ENCODE data around the gene FLVCR2. TPM values are rescaled to one million over a fixed set of nuclear protein-coding genes. Genes with fewer than 3 reads are reported as not detected.
A peak's percentile ranks its signal among the peaks of the same experiment; 100 is the strongest.

FLVCR2 gene
- total and polyA plus RNA-seq, 5 experiments from 2014 or later = 0.80 to 3.8 (median 1.7) TPM; not detected in 1

DNA sequence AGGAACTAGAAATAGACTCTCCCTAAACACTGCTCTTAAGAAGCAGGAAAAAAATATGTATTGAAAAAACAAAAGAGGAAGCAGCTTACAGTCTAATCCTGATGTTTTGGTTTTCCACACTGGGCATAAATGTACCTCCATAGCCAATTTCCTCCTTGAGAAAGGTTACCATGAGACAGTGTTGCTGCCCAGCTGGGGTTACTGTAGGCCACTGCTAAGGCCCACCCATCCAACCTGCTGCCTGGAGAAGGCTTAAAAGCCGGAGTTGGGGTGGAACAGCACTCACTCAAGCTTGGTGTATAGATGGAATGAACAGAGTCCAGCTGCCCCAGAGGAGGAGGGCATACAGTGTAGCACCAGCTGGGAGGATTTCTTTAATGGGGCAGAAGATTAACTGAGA is 41.1 kb downstream of the FLVCR2 start:
- POLR2A ChIA-PET = interaction anchor here (0.5 kb wide), 1 partner anchor 287 kb away, joined by 3 read pairs; no protein-coding TSS in a partner anchor
- no peaks in the 10 kb centered on the region for H3K9me3 Mint-ChIP-seq
- H3K4me1 Mint-ChIP-seq = peaks cover 0 to 7% (median 1%) of the 10 kb centered on the region in 4 donors
- no peaks in the 10 kb centered on the region for H3K27me3 Mint-ChIP-seq
- DNase-seq = no peak
- peaks cover 0 to 1% (median 0%) of the 10 kb centered on the region in 3 donors for H3K36me3 Mint-ChIP-seq
- ATAC-seq = no peak
- no peak overlapping the region for H3K27ac Mint-ChIP-seq
- H3K4me3 Mint-ChIP-seq = no peak overlapping the region

DNA sequence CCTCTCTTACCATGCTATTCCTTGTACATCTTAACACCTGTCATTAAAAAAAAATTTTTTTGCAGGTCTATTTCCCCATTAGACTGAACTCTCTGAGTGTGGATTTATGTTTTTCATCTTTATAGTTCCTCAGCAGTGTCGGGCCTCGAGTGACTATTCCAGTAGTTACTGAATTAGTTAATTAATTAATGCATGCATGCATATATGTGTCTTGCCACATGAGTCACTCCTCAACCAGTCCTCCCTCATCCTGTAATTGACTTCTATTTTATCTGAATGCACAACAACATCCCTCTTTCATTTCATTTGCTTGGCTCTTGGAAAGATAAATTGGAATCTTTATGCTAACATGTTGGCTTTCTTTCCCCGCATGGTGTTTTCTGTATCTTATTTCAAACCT is 46.6 kb downstream of the FLVCR2 start:
- ATAC-seq (no peak), DNase-seq (no peak)
- Mint-ChIP-seq H3K4me3 (no peak overlapping the region), H3K27me3 (no peaks in the 10 kb centered on the region), H3K27ac (no peak overlapping the region), H3K4me1 (no peaks in the 10 kb centered on the region), H3K36me3 (peaks cover 0 to 2% (median 0%) of the 10 kb centered on the region in 3 donors), H3K9me3 (no peaks in the 10 kb centered on the region)
- POLR2A ChIA-PET = no interaction called here

DNA sequence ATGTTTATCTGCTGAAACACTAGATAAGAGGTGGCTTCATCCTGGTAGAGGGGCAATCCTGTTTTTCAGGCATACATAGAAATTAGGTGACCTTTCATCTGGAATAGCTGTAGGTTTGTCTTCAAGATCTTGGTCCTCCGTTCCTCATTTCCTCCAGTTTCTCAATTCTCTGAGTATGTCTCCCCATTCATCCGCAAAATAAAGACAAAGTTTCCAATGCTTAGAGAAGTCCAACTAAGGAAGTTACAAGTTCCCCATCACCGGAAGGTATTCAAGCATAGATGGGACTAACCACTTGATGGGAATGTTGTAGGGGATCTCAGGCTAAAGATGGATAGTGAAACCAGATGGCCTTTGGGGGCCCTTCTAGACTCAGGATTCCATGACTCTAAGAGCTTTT is 48.0 kb downstream of the FLVCR2 start:
- POLR2A ChIA-PET = no interaction called here
- DNase-seq (no peak), ATAC-seq (no peak)
- Mint-ChIP-seq H3K9me3 (no peaks in the 10 kb centered on the region), H3K4me1 (no peaks in the 10 kb centered on the region), H3K27ac (no peak overlapping the region), H3K4me3 (no peak overlapping the region), H3K27me3 (no peaks in the 10 kb centered on the region), H3K36me3 (peaks cover 0 to 2% (median 0%) of the 10 kb centered on the region in 3 donors)

DNA sequence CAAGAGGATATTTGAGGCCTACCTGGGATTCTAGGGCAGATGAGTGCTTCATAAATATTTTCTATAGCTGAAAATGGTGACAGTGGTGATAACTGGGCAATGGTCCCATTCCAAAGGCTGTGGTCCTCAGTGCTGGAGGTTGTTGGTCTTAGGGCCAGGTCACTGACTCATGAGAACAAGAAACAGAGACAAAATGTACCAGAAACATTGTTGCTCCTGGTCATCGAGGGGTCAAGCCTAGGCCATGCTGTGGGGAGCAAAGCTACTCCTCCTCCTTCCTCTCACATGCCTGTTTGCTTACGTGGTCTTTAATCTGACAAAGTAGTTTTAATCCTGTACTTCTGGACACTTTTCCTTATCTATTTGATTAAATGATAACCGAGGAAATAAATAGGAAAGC is 48.4 kb downstream of the FLVCR2 start:
- Mint-ChIP-seq H3K27me3 (no peaks in the 10 kb centered on the region), H3K27ac (no peak overlapping the region), H3K36me3 (peaks cover 0 to 2% (median 0%) of the 10 kb centered on the region in 3 donors), H3K9me3 (no peaks in the 10 kb centered on the region), H3K4me1 (no peaks in the 10 kb centered on the region), H3K4me3 (no peak overlapping the region)
- DNase-seq (no peak), ATAC-seq (no peak)
- POLR2A ChIA-PET = no interaction called here

DNA sequence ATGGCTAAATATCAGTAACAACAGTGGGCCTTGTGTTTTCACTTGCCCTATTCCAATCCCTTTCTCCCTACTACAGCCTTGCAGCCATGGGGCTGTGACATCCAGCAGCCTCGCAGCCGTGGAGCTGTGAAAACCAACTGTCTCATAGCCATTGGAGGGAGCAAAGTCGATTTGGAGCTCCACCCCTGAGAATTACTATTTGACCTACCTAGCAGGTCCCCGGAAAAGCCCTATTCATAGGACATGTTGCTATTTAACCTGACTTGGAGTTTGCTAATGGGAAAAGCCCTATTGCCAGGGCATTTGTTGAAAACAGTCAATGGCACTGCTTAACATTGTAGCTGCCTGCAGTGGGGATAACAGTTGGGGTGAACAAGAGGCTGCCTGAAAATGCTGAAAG is 49.0 kb downstream of the FLVCR2 start:
- Mint-ChIP-seq H3K27ac (no peak overlapping the region), H3K27me3 (no peaks in the 10 kb centered on the region), H3K4me3 (no peak overlapping the region), H3K9me3 (no peaks in the 10 kb centered on the region), H3K4me1 (no peaks in the 10 kb centered on the region), H3K36me3 (peaks cover 0 to 2% (median 0%) of the 10 kb centered on the region in 3 donors)
- no peak for ATAC-seq
- POLR2A ChIA-PET = no interaction called here
- no peak for DNase-seq

DNA sequence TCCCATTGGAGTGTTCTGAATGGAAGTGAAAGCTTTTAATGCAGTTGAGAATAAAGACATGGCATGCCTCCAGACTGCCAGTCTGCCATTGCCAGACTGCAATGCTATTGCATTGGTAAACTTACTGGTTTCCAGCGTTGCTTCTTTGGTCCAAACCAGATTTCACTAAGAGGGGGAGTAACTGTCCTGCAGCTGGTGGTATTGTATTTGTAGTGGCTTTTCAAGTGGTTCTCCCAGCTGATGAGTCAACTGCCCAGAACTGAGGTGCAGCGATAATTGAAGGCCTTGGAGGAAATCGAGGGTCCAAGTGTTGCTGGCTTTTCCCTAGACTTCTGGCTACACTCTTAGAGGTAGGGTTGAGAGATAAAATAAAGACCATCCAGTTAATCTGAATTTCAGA is 50.4 kb downstream of the FLVCR2 start:
- Mint-ChIP-seq H3K4me3 (no peak overlapping the region), H3K27ac (no peak overlapping the region), H3K4me1 (no peaks in the 10 kb centered on the region), H3K27me3 (no peaks in the 10 kb centered on the region), H3K9me3 (no peaks in the 10 kb centered on the region), H3K36me3 (peaks cover 0 to 2% (median 0%) of the 10 kb centered on the region in 3 donors)
- POLR2A ChIA-PET = no interaction called here
- ATAC-seq = no peak
- no peak for DNase-seq

DNA sequence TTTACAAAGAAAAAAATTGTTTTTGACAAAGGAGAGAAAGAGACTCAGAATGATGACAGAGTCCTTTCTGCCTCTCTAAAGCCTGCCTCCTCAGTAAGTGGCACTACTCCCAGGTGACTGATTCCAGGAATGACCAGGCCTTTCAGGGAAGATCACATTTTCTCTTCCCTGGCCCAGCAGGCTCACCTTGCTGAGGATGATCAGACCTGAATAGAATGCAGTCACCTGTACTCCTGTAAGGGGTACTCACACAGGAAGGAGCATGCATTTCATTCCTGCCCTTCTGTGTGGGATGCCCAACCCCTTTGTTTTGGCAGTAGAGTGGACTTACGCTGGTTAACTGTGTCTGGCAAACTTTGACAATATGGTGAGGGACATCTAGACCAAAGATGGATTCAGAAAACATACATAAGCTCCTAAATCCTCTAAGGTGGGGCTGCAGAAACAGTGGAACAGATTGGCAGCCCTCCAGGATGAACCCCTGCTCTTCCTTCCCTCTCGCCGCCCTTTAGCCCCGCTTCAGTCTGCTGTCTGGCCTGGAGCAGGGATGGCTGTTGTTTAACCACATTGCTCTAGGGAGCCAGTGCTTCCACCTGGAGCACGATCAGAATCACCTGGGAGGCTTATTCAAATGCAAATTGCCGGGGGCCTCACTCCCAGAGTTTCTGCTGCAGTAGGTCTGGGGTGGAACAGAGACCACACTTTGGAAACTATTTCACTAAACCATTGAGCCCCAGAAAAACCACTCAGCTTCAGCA is 52.5 kb downstream of the FLVCR2 start:
- Mint-ChIP-seq H3K4me1 (no peaks in the 10 kb centered on the region), H3K27me3 (no peaks in the 10 kb centered on the region), H3K4me3 (no peak overlapping the region), H3K27ac (peak overlapping the region in 1 of 10 donors; percentile 13), H3K36me3 (peaks cover 0 to 2% (median 0%) of the 10 kb centered on the region in 3 donors), H3K9me3 (no peaks in the 10 kb centered on the region)
- DNase-seq = no peak
- POLR2A ChIA-PET = no interaction called here
- ATAC-seq = no peak

DNA sequence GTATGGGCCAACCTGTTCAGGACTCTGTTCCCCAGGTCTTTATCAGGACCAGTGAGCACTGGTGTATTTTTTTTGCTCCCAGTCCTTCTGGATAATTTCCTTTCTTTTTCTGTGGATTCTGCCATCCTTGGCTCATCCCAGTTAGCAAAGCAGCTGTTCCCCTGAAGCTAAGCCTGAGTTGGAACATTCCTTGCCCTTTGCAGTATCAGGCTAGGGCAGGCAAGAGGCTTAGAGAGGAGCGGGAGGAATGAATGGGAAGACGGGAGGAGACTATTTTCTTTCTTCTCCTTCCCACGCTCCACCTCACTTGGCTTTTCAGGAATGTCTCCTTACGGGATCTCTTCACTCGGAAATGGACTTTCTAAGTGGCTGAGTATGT is 53.0 kb downstream of the FLVCR2 start:
- H3K27me3 Mint-ChIP-seq = no peaks in the 10 kb centered on the region
- peaks cover 0 to 2% (median 0%) of the 10 kb centered on the region in 3 donors for H3K36me3 Mint-ChIP-seq
- DNase-seq (no peak), ATAC-seq (no peak)
- H3K9me3 Mint-ChIP-seq = no peaks in the 10 kb centered on the region
- no peak overlapping the region for H3K27ac Mint-ChIP-seq
- POLR2A ChIA-PET = no interaction called here
- H3K4me3 Mint-ChIP-seq = no peak overlapping the region
- H3K4me1 Mint-ChIP-seq = no peaks in the 10 kb centered on the region

DNA sequence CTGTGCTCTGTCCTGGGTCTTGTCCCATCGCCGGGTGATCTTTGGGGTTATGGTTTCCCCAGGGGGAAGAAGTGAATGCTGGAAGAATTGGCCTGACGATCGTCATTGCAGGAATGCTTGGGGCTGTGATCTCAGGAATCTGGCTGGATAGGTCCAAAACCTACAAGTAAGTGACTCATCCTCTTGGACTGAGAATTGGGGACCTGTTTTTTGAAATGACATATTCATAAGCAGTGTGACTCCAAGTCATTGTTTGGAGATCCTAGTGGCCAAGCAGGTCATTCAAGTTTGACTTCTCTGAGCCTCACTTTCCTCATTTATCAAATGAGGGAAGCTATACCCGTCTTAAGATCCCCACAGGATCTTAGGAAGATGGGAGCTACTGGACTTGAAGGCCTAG is 56.4 kb downstream of the FLVCR2 start:
- no peaks in the 10 kb centered on the region for H3K4me1 Mint-ChIP-seq
- no peaks in the 10 kb centered on the region for H3K9me3 Mint-ChIP-seq
- H3K36me3 Mint-ChIP-seq = no peaks in the 10 kb centered on the region
- no peak overlapping the region for H3K4me3 Mint-ChIP-seq
- ATAC-seq = no peak
- POLR2A ChIA-PET = no interaction called here
- no peak overlapping the region for H3K27ac Mint-ChIP-seq
- DNase-seq = no peak
- no peaks in the 10 kb centered on the region for H3K27me3 Mint-ChIP-seq

DNA sequence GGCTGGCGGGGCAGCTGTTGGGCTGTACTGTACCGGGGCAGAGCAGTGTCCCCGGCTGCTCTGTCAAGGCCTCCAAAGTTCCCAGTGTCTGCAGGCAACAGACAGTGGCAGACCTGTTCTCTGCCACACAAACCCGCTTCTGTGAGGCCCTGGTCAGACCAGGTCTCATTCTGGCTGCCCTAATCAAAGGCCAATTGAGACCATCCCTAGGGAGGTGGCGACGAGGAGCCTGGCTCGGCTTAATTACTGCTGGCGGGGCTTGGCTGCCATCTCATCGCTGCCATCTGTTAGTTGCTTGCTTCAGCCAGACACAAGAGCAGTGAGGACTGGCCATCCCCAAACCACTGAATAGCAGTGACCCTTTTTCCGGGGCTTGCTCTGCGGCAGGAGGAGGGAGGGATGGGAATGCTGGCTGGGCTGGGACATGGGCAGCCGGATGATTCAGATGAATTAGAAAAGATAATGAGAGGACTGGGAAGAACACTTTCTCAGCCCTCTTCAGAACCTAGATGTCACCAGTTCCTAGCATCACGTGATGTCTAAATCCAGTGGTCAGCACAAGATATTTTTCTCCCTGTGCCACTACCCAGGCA is 57.8 kb downstream of the FLVCR2 start:
- POLR2A ChIA-PET = no interaction called here

DNA sequence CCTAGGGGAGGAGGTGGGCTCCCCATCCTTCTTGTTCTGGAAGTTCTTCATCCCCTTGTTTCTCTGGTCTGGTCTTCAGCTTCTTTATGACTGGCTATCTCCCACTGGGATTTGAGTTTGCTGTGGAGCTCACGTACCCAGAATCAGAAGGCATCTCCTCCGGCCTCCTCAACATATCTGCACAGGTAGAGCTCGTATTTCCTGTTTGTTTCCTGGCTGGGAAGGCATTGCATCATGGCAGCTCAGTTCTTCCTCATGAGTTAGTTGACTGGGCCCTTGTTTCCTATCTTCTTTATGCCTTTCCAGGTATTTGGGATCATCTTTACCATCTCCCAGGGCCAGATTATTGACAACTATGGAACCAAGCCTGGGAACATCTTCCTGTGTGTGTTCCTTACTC is 62.5 kb downstream of the FLVCR2 start:
- no peak for DNase-seq
- H3K27ac Mint-ChIP-seq = no peak overlapping the region
- POLR2A ChIA-PET = no interaction called here
- H3K4me1 Mint-ChIP-seq = no peaks in the 10 kb centered on the region
- no peaks in the 10 kb centered on the region for H3K9me3 Mint-ChIP-seq
- no peak overlapping the region for H3K4me3 Mint-ChIP-seq
- ATAC-seq = no peak
- H3K27me3 Mint-ChIP-seq = no peaks in the 10 kb centered on the region
- H3K36me3 Mint-ChIP-seq = peaks cover 0 to 2% (median 1%) of the 10 kb centered on the region in 3 donors

More for the DNA sequence above, 57.8 kb downstream of the FLVCR2 start:
- H3K36me3 Mint-ChIP-seq = peaks cover 0 to 2% (median 1%) of the 10 kb centered on the region in 3 donors
- no peak overlapping the region for H3K27ac Mint-ChIP-seq
- no peak for ATAC-seq
- no peaks in the 10 kb centered on the region for H3K4me1 Mint-ChIP-seq
- no peaks in the 10 kb centered on the region for H3K9me3 Mint-ChIP-seq
- no peak for DNase-seq
- no peak overlapping the region for H3K4me3 Mint-ChIP-seq
- no peaks in the 10 kb centered on the region for H3K27me3 Mint-ChIP-seq

DNA sequence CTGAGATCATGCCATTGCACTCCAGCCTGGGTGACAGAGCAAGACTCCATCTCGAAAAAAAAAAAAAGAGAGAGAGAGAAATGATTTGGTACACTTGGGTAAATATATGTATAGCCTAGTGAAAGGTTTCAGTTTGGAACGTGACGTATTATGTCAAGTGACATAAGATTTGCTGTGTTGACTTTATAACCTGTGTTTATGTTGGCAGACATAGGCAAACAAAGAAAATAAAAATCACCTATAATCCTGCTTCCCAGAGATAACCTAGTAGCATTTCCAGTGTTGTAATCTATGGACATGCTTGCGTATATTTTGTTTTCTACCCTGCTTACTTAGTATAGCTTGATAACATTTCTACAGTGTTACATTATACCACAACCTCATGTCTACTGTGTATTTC is 65.6 kb downstream of the FLVCR2 start:
- no peak for DNase-seq
- Mint-ChIP-seq H3K9me3 (no peaks in the 10 kb centered on the region), H3K4me3 (no peak overlapping the region), H3K4me1 (no peaks in the 10 kb centered on the region), H3K27ac (no peak overlapping the region), H3K36me3 (peaks cover 0 to 14% (median 4%) of the 10 kb centered on the region in 3 donors), H3K27me3 (no peaks in the 10 kb centered on the region)
- POLR2A ChIA-PET = no interaction called here
- no peak for ATAC-seq

DNA sequence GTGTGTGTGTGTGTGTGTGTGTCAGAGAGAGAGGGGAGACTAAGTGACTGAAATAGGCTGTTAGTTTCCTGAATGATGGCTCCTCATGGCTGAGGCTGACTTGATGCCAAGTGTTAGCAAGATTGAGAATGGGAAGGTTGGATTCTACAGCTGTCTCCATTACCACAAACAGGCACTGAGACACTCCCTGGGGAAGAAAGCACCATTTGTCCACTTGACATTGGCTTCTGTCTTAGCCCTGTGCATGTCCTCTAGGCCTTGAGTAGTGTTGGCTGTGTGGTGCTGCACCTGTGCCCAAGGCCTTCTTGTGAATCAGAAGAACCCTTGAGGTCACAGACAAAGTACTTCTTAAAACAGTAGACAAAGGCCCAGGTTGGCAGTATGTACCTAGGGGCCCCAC is 66.6 kb downstream of the FLVCR2 start:
- peak overlapping the region in 1 of 10 donors; percentile 34 for H3K27ac Mint-ChIP-seq
- no peaks in the 10 kb centered on the region for H3K27me3 Mint-ChIP-seq
- H3K4me1 Mint-ChIP-seq = no peaks in the 10 kb centered on the region
- peaks cover 2 to 25% (median 14%) of the 10 kb centered on the region in 3 donors for H3K36me3 Mint-ChIP-seq
- POLR2A ChIA-PET = no interaction called here
- no peak overlapping the region for H3K4me3 Mint-ChIP-seq
- no peaks in the 10 kb centered on the region for H3K9me3 Mint-ChIP-seq
- no peak for ATAC-seq
- DNase-seq = no peak

DNA sequence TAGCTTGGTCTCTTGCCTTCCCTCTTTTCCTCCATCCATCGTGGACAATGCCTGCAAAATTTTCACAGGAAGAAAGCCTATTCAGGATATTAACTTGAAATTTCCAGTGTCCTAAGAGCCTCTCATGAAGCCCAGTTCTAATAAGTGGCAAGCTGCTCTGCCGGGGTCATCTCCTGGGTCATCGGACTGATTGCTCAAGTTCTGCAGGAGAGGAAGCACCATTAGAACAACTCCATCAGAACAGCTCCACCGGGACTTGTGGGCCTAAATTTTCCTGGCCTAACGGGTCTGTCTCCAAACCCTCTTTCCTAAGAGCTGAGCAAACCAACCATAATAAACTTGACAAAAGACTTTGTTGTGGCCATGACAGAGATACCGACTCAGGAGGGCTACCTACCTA is 68.3 kb downstream of the FLVCR2 start:
- Mint-ChIP-seq H3K27me3 (no peaks in the 10 kb centered on the region), H3K4me3 (no peak overlapping the region), H3K36me3 (peaks cover 11 to 40% (median 22%) of the 10 kb centered on the region in 3 donors), H3K27ac (peak overlapping the region in 2 of 10 donors; percentile 48 to 51), H3K9me3 (no peaks in the 10 kb centered on the region), H3K4me1 (no peaks in the 10 kb centered on the region)
- DNase-seq (no peak), ATAC-seq (no peak)
- POLR2A ChIA-PET = no interaction called here

All from naive thymus-derived CD8-positive, alpha-beta T cell (primary cell).